GM10248 (cell line): ENCODE measurements around the gene NTM.

Experiments used
- CTCF ChIA-PET: fragments of 300-600 bp; sonication (Branson Sonifier 250); formaldehyde crosslinking; extraction: SDS; loops from one replicate; lab custom pipeline; 2021; ENCODE audit warnings: antibody characterized with exemption; lab: Yijun Ruan, JAX
- POLR2A ChIA-PET: fragments of 350-650 bp; sonication (Branson Sonifier 250); formaldehyde crosslinking; extraction: SDS; loops from one replicate; lab custom pipeline; 2020; ENCODE audit warnings: antibody characterized with exemption; lab: Yijun Ruan, JAX
- DNase-seq: peaks from one replicate; pipeline ENCODE4 v3.0.0; 2012; ENCODE audit errors: extremely low spot score
- CTCF ChIP-seq: IDR thresholded peaks from 2 replicates; pipeline ENCODE4 v1.5.1; 2012; ENCODE audit warnings: mild to moderate bottlenecking, low read depth; ENCODE audit errors: extremely low read depth, missing control alignments, control extremely low read depth

NTM gene

DNA sequence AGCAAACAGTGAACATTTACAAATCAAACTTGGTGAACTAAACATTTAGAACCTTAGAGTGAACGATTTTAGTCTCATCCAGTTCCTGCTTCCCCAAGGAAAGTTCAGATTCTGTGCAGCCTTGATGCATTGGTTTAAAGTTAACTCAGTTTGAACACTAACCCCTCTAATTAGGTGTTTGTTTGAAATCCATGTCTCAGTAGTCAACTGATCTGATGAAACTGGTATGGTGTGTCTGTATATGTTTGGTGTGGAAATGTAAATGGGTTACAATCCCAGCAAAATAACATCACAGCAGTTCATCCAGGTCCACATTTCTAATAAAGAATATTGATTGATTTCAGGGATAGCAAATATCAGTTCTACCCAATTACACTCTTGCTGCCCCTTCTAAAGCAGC lies 532.0 kb downstream of the NTM start:
- DNase-seq = no peak
- ChIA-PET POLR2A (no interaction called here), CTCF (interaction anchor here (2.3 to 2.6 kb wide), 2 partner anchors 10 to 34 kb away, joined by 9 to 11 read pairs; no protein-coding TSS in a partner anchor)
- no peak for TF ChIP-seq CTCF

DNA sequence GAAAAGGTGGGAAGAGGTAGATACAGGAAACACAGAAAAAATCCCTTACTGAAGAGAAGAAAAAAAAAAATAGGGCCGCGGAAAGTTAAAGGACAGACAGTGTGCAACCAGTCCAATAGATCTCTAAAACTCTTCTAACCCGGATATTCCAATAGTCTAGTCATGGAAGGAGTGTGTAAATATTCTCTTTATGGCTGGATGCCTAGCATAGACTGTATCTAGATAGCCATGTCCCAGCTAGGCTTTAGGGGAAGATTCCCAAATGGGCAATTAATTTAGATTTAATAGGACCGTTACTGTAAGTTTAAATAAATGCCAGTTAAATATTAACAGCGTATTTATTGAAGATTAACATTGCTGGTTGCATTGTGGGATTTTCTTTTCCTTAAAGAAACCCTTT lies 532.7 kb downstream of the NTM start:
- CTCF ChIA-PET = interaction anchor here (3.2 kb wide), 1 partner anchor 32 kb away, joined by 15 read pairs; no protein-coding TSS in a partner anchor
- POLR2A ChIA-PET = no interaction called here
- no peak for TF ChIP-seq CTCF
- no peak for DNase-seq

DNA sequence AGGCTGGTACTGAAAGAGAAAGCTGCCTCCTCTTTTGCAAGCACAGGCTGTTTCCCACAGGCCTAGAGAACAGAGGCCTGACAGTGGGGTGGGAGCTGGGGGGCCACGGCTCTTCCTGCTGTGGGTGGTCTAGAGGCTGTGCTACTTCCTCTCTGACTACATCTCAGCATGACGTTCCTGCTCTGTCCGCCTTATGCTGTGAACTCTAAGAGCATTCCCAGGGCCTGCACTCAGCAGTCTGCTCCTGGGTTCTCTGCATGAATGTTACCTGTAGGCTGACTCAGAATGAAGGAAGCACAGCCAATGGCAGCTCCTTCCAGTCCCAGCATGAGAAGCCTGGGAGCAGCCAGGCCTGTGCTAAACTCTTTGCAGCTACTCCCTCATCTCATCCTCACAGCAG lies 534.3 kb downstream of the NTM start:
- ChIA-PET CTCF (interaction anchor here (1.2 to 3.2 kb wide), 2 partner anchors 34 to 37 kb away, joined by 7 to 15 read pairs; no protein-coding TSS in a partner anchor), POLR2A (no interaction called here)
- TF ChIP-seq CTCF = no peak
- no peak for DNase-seq

DNA sequence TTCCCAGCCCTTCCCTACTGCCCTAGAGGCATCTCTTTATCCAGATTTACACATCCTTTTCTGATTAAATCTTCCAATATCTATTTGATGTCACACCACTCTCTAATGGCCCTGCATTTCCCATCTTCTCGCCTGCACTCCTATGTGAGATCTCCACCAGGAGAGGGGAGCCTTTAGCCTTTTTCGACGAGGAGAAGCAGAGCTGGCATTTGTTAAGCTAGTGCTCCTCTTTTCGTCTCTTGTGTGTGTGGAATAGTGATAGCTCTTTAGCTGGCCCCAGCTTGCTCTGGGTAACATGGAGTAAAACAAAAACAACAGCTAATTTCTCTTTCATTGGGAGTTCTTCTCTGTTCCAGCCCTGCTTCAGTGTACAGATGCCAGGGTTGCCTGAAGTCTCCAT lies 536.5 kb downstream of the NTM start:
- ChIA-PET CTCF (interaction anchor here (8.7 kb wide), 1 partner anchor 38 kb away, joined by 103 read pairs; no protein-coding TSS in a partner anchor), POLR2A (interaction anchor here (0.6 kb wide), 1 partner anchor 368 kb away, joined by 4 read pairs; no protein-coding TSS in a partner anchor)
- DNase-seq = no peak
- TF ChIP-seq CTCF = no peak

- no peak for TF ChIP-seq CTCF
- ChIA-PET POLR2A (interaction anchor here (0.6 kb wide), 1 partner anchor 369 kb away, joined by 4 read pairs; no protein-coding TSS in a partner anchor), CTCF (interaction anchor here (1.6 to 8.7 kb wide), 2 partner anchors 15 to 38 kb away, joined by 3 to 103 read pairs; no protein-coding TSS in a partner anchor)
- DNase-seq = no peak
Measured at GRCh38 chr11:131907371-131907770, 537.0 kb downstream of the NTM start.

DNA sequence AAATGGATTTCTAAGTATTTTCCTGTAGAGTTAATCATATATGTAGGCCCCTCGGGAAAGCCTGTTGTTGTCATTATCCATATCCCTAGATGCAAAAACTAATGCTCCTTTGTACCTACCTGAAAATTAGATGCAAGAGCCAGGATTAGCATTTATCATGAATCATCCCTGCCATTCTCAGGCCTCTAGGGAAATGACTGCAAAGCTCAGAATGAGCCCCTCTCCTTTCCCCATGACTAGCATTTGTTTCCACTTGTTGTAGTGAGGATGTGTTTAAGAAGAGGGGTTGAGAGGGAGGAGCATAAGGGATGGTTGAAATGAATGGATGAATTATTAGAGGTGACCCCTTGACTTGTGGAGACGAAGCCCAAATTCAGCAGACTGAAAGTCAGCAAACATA lies 537.9 kb downstream of the NTM start:
- TF ChIP-seq CTCF = no peak
- no peak for DNase-seq
- POLR2A ChIA-PET = no interaction called here
- CTCF ChIA-PET = interaction anchor here (1.6 to 8.7 kb wide), 2 partner anchors 16 to 39 kb away, joined by 3 to 103 read pairs; no protein-coding TSS in a partner anchor
